Central memory CD8-positive, alpha-beta T cell (primary cell): ENCODE data around the gene LDLRAD4.

Experiments used
- ATAC-seq: fragments of 150-1000 bp; cut with Tn5 transposase; replicated peaks from 2 replicates; pipeline ENCODE4 v1.10.0; 2022; ENCODE audit warnings: mild to moderate bottlenecking, moderate FRiP score, moderate number of reproducible peaks; ENCODE audit not compliant: poor library complexity, severe bottlenecking; ENCODE audit errors: extremely low read depth
- DNase-seq, 2 donors: peaks; one replicate each; pipeline ENCODE4 v3.0.0; 2021; ENCODE audit warnings: low spot score in 2 of 2
- H3K27ac Mint-ChIP-seq: one replicate; pipeline ENCODE4 v1.8.0; 2022; ENCODE audit warnings: low read depth, mild to moderate bottlenecking, moderate library complexity, mixed read lengths
- H3K27me3 Mint-ChIP-seq: one replicate; pipeline ENCODE4 v1.8.0; 2022; ENCODE audit warnings: mixed read lengths
- H3K36me3 Mint-ChIP-seq: one replicate; pipeline ENCODE4 v1.8.0; 2022; ENCODE audit warnings: mild to moderate bottlenecking, moderate library complexity, mixed read lengths; ENCODE audit not compliant: insufficient read depth
- H3K4me1 Mint-ChIP-seq: one replicate; pipeline ENCODE4 v1.8.0; 2022; ENCODE audit warnings: mixed read lengths
- H3K4me3 Mint-ChIP-seq: one replicate; pipeline ENCODE4 v1.8.0; 2022; ENCODE audit warnings: mild to moderate bottlenecking, moderate library complexity, mixed read lengths
- H3K9me3 Mint-ChIP-seq: one replicate; pipeline ENCODE4 v1.8.0; 2022; ENCODE audit warnings: mixed read lengths

Gene LDLRAD4

DNA sequence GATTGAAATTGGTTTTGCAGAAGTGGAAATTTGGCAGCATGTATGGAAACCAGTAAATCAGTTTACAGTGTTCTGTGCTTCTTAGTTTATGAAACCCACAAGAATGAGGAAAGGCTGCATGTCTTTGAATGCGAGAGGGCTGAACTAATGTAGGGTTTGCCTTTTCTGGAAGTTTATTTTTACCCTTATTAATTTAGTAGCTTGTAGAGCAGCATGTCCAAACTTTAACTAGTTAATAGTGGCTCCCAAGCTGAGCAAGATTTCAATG, 50.4 kb downstream of the LDLRAD4 start:
- H3K27me3 Mint-ChIP-seq = no peaks in the 10 kb centered on the region
- no peaks in the 10 kb centered on the region for H3K9me3 Mint-ChIP-seq
- H3K4me3 Mint-ChIP-seq = no peak overlapping the region
- DNase-seq = no peak
- H3K27ac Mint-ChIP-seq = no peak overlapping the region
- H3K4me1 Mint-ChIP-seq = peaks cover 41% of the 10 kb centered on the region
- no peaks in the 10 kb centered on the region for H3K36me3 Mint-ChIP-seq
- ATAC-seq = no peak

DNA sequence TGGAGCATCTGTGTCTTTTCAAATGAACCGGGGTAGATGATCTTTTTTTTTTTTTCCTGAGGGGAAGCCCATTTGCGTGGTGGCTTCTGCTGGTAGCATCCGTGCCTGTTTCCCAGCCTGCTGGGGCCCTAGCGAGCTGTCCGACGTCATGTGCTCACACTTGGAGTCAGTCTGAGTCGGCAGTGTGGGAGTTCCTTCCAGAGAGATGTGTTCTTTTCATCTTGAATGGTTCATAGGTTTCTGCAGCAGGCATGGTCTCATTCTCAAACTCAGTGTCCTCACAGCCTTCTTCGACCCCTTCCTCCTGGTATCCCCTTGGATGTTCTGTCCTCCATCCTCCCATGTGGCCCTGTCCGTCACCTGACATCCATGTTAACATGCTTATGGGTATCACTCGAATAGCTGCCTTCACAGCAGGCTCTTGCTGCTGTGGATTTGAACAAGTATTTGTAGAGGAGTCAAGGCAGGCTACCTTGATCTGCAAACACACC, 51.0 kb downstream of the LDLRAD4 start:
- H3K4me1 Mint-ChIP-seq = peaks cover 46% of the 10 kb centered on the region
- no peak for ATAC-seq
- no peak for DNase-seq
- no peak overlapping the region for H3K4me3 Mint-ChIP-seq
- no peaks in the 10 kb centered on the region for H3K9me3 Mint-ChIP-seq
- no peak overlapping the region for H3K27ac Mint-ChIP-seq
- no peaks in the 10 kb centered on the region for H3K36me3 Mint-ChIP-seq
- no peaks in the 10 kb centered on the region for H3K27me3 Mint-ChIP-seq

DNA sequence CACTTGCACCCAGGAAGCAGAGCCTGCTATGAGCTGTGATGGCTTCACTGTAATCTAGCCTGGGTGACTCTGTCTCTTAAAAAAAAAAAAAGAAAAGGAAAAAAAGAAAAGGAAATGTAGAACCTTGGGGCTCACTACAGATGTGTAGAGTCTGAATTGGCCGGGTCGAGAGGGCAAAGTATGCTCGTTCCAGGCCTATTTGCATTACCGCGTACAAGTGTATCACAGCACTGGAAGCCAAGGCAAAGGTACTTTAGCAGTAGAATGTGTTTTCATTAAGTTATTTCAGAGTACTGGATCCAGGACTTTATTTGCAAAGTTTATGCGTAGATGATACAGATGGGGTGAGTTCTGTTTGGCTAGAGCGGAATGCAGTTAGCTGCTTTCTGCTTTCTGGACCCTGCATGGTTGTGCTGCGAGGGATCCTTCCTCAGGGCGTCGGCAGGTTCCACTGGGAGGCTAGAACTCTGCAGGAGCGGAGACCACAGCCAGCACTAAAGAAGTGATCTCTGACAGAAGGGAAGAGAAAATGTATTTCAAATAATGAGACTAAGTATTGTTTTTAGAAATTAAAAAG, 51.8 kb downstream of the LDLRAD4 start:
- H3K9me3 Mint-ChIP-seq = no peaks in the 10 kb centered on the region
- ATAC-seq = no peak
- no peaks in the 10 kb centered on the region for H3K36me3 Mint-ChIP-seq
- no peak for DNase-seq
- H3K4me1 Mint-ChIP-seq = peaks cover 45% of the 10 kb centered on the region
- H3K27ac Mint-ChIP-seq = no peak overlapping the region
- H3K27me3 Mint-ChIP-seq = no peaks in the 10 kb centered on the region
- H3K4me3 Mint-ChIP-seq = no peak overlapping the region

DNA sequence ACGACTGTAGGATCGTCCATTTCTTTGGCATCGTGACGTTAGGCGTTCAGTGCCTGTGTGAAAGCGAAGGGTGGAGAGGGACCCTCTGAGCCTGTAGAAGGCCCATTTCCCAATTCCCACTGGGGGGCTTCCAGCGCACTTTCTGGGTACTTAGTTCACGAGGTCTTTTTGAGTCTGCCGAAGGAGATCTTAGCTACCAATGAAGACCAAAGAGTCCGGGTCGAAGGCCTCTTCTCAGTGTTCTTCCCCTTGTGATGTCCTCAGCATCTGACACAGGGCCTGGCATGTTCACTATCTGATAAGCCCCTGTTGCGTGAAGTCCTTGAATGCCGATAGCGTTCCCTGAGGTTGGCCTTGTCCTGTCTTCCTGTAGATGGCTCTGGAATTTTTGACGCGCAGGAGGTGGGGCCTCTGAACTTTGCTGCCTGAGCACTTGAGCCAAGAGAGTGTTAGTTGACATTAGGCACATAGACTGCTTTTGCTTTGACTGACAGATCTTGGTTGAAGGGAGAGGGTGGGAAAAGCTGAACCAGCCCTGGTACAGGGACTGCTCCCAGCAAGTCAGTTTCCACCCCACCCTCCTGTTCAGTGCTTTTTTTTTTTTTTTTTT, 52.8 kb downstream of the LDLRAD4 start:
- DNase-seq = no peak
- H3K27me3 Mint-ChIP-seq = no peaks in the 10 kb centered on the region

DNA sequence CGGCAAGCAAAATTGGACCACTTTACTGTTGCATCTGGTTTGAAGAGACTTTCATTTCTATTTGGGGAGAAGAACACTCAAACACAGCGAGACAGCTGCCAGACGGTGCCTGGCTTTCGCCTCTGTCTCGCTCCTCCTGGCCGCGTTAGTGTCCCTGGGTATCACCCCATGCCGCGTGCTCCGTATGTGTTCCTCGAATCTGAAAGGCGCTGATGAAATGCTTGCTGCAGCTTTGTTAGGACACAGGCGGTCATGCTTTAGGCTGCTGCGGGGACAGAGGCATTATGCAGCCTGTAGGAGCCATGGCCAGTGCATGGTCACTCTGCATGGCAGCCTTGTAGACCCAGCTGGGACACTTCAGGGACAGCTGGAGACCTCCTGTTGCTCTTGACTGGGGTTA, 53.9 kb downstream of the LDLRAD4 start:
- Mint-ChIP-seq H3K4me1 (peaks cover 24% of the 10 kb centered on the region), H3K4me3 (no peak overlapping the region)

More for the DNA sequence above, 52.8 kb downstream of the LDLRAD4 start:
- no peaks in the 10 kb centered on the region for H3K9me3 Mint-ChIP-seq
- no peak overlapping the region for H3K27ac Mint-ChIP-seq
- peaks cover 34% of the 10 kb centered on the region for H3K4me1 Mint-ChIP-seq
- no peaks in the 10 kb centered on the region for H3K36me3 Mint-ChIP-seq
- no peak overlapping the region for H3K4me3 Mint-ChIP-seq
- ATAC-seq = no peak

DNA sequence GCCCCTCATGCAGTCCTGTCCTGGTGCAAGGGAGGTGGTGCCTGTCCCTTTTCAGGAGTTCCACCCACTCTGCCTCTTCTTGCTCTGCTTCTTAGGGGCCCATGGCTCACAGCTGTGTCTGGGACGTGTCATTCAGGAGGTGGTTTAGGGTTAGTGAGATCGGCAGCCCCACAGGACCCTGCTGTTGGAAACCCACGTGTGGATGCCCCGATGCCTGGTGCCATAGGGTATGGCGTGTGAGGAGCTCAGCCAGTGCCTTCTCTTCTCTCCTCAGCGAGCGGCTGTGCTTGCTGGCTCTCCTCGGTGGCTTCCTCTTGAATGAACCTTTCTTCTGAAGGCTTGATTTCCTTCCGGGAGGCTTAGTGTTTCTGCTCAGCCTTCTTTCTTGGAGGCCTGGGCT, 55.2 kb downstream of the LDLRAD4 start:
- Mint-ChIP-seq H3K4me3 (peak overlapping the region; percentile 30), H3K36me3 (no peaks in the 10 kb centered on the region), H3K4me1 (peaks cover 14% of the 10 kb centered on the region), H3K27me3 (peaks cover 8% of the 10 kb centered on the region), H3K27ac (peak overlapping the region; percentile 39), H3K9me3 (no peaks in the 10 kb centered on the region)
- DNase-seq (no peak), ATAC-seq (peak; percentile 42)

More for the DNA sequence above, 53.9 kb downstream of the LDLRAD4 start:
- Mint-ChIP-seq H3K9me3 (no peaks in the 10 kb centered on the region), H3K36me3 (no peaks in the 10 kb centered on the region), H3K27me3 (no peaks in the 10 kb centered on the region), H3K27ac (no peak overlapping the region)
- DNase-seq (no peak), ATAC-seq (no peak)

DNA sequence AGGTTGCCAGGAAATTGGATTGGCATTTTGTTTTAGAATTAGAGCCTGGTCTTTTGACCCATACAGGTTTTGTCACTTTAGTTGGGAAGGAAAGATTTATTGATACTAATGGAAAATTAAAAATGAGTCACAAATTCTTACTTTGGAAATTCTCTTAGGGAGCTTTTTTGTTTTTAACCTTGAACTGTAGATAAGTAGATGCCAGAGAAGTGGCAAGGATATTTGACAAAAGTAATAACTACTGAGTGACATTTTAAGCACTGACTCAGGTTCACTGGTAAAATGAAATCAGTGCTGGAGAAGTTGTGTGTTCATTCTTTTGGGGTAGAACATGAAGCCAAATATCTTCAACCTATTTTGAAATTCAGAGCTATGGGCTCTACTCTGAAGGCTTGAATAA, 56.5 kb downstream of the LDLRAD4 start:
- Mint-ChIP-seq H3K27ac (no peak overlapping the region), H3K9me3 (no peaks in the 10 kb centered on the region), H3K36me3 (no peaks in the 10 kb centered on the region), H3K27me3 (peaks cover 21% of the 10 kb centered on the region), H3K4me3 (no peak overlapping the region), H3K4me1 (peaks cover 25% of the 10 kb centered on the region)
- ATAC-seq = no peak
- DNase-seq = no peak

DNA sequence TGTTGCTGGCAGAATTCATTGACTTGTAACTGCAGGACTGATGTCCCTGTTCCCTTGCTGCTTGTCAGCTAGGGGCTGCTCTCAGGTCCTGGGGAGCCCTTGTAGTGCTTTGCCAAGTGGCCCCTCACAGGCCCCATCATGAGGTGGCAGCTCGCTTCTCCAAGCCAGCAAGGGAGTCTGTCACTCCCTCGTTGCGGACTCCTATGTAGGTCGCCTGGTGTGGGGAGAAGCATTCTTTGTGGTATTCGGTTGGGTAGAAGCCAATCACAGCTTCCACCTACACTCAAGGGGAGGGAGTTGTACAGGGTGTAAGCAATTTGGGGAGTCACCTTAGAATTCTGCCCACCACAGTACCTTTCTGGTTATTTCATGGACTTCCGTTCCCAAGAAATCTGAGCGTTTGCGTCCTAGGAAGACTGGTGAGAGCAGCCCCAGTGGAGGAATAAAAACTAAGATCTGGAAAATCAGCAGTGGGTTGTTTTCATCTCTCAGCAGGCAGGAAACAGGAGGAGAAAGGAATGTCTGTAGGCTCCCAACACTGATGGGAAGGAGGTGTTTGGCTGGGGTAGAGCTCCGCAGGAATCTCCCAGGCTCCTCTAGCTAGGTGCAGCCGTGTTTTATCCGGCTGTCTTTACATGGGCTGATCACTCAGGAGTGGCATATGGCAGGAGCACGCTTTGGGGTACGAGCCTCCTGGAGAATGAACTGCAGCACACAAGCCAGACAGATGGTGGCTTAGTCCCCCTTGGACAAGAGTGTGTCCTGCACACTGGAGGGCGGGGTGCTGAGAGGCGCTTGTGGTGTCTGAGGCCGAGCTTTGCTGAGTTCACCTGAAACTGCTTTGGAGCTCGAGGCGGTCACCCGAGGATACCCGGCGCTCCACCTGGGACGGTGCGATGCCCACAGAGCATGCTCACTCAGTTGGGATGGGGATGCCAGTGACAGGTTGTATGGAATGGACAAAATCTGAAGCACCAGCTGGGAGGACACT, 58.3 kb downstream of the LDLRAD4 start:
- H3K9me3 Mint-ChIP-seq = no peaks in the 10 kb centered on the region
- H3K36me3 Mint-ChIP-seq = no peaks in the 10 kb centered on the region
- H3K4me3 Mint-ChIP-seq = peak overlapping the region; percentile 25
- DNase-seq = no peak
- peaks cover 21% of the 10 kb centered on the region for H3K27me3 Mint-ChIP-seq
- peaks cover 25% of the 10 kb centered on the region for H3K4me1 Mint-ChIP-seq
- ATAC-seq = peak; percentile 12
- no peak overlapping the region for H3K27ac Mint-ChIP-seq

DNA sequence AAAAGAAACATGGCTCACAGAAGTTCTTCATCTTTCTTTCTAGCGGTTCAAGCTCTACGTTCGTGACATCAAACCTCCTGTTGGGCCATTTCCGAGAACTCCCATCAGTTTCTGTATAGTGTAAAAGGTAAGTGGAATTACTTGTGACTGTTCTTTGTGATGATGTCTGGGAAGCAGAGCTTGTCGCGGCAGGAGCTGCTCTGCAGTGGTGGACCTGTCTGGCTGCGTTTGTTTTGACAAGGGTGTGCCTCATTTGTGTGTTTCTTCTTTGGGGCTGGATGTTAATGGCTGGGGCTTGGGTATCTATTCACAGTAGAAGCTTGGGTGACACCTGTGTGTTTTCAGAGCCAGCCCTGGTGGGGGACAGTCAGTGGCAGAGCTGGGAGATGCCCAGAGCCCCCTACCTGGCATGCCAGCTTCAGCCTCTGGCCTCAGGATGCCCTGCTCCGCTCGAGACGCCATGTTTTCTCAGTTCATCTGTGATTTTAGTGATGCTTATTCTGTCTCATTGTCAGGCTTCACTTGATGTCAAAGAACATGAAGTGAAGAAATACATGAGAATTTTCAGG, 59.6 kb downstream of the LDLRAD4 start:
- Mint-ChIP-seq H3K9me3 (no peaks in the 10 kb centered on the region), H3K27ac (no peak overlapping the region)

DNA sequence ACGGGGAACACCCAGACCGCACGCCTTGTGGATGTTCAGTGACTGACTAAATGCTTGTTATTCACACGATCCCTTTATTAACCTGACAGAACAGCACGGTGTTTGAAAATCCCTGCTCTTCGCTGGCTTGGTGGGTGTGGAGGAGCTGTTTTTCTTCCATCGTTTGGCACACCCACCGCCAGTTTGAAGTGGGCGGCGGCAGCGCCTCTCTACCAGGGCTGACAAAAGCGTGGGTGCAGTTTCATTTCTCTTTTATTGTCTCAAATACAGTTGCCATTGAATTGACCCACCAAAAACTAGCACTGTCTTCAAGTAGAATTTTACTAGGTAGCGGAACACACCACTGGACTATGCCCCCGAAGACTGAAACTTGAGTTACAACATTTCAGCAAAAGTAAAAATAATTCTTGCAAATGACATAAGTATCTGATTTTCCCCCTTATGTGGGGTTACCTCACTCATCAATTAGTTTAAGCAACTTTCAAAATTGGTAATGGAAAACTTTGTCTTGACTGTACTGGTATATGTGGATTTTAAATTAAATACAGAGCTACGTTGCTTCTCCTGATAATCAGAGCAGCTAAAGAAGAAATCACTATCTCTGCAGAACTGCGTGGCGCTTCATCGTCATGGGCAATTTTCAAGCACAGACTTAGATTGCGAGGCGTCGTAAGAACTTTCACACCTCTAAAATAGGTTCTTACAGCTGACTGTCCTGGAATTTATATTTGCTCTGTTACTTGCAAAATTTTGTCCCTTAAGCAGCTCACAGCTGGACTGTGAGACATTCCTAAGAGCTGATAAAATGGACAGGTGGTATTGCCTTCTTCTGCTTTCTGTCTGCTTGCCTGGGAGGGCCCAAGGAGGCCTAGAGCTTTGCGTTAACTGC, 60.9 kb downstream of the LDLRAD4 start:
- no peak for ATAC-seq
- Mint-ChIP-seq H3K9me3 (no peaks in the 10 kb centered on the region), H3K27ac (no peak overlapping the region), H3K4me3 (peak overlapping the region; percentile 56), H3K4me1 (peaks cover 28% of the 10 kb centered on the region), H3K36me3 (no peaks in the 10 kb centered on the region), H3K27me3 (peaks cover 23% of the 10 kb centered on the region)
- DNase-seq = no peak

More for the DNA sequence above, 59.6 kb downstream of the LDLRAD4 start:
- DNase-seq (no peak), ATAC-seq (no peak)
- H3K36me3 Mint-ChIP-seq = no peaks in the 10 kb centered on the region
- H3K4me3 Mint-ChIP-seq = no peak overlapping the region
- H3K4me1 Mint-ChIP-seq = peaks cover 30% of the 10 kb centered on the region
- peaks cover 21% of the 10 kb centered on the region for H3K27me3 Mint-ChIP-seq

DNA sequence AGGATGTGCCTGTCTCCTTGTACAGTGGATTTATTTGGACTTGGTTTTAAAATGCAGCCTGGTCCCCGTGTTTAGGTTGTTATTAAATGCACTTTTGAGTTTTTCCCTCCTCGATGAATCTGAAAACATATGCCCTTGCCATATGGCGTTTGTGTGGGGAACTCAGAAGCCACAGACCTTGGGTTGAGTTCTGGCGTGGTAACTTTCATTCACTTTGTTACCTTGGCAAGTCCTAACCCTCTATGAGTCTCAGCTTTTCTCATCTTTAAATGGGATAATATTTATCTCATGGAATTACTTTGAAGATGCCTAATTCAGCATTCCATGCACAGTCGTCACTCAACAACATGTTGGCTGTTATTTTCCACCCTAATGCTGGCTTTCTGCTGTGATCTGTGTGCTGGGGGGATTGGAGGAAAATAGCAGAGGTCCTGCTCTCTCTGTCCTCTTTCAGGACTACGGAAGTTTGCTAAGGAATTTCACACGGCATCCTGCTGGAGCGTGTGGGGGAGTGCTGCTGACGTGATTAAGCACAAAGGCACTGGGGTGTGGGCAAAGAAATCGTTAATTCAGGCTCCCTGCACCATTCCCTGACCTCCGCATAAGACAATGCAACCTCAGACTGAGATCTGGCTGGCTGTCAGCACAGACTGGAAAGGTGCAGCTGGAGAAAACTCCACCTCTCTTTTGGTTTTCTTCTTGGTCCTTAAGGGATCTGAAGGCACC, 61.7 kb downstream of the LDLRAD4 start:
- DNase-seq = no peak
- H3K36me3 Mint-ChIP-seq = no peaks in the 10 kb centered on the region

More for the DNA sequence above, 61.7 kb downstream of the LDLRAD4 start:
- H3K27me3 Mint-ChIP-seq = peaks cover 31% of the 10 kb centered on the region
- H3K27ac Mint-ChIP-seq = no peak overlapping the region
- H3K4me3 Mint-ChIP-seq = no peak overlapping the region
- H3K4me1 Mint-ChIP-seq = peaks cover 36% of the 10 kb centered on the region
- no peaks in the 10 kb centered on the region for H3K9me3 Mint-ChIP-seq
- no peak for ATAC-seq
